Gastroesophageal sphincter (tissue), 4 donors: ENCODE measurements around the gene RPL28. TPM values are rescaled to one million over a fixed set of nuclear protein-coding genes. Genes with fewer than 3 reads are reported as not detected.
"Not testable (repeated sequence)": the region's sequence is repeated elsewhere in the genome, so short reads cannot be mapped to it uniquely, and the experiment has no call there.

Experiments
- ATAC-seq: fragments of 150-250 bp; one replicate; pipeline ENCODE4 v1.9.1; 2016; ENCODE audit warnings: mild to moderate bottlenecking, moderate library complexity
- H3K27ac ChIP-seq, 4 donors: fragments of 200-600 bp; sonication (generic) in 3 of 4; 1 replicate in 3 of 4; 2 replicates in 1 of 4; pipeline ENCODE4 v1.5.1; 2016 to 2019
- H3K27me3 ChIP-seq: fragments of 200-600 bp; sonication (generic); one replicate; pipeline ENCODE4 v1.5.1; 2019
- H3K36me3 ChIP-seq, 2 donors: fragments of 200-600 bp; sonication (generic); one replicate each; pipeline ENCODE4 v1.5.1; 2019; ENCODE audit warnings: control low read depth in 1 of 2
- H3K4me1 ChIP-seq, 3 donors: fragments of 200-600 bp; sonication (generic); 1 replicate in 2 of 3; 2 replicates in 1 of 3; pipeline ENCODE4 v1.5.1; 2016 to 2019; ENCODE audit warnings: control low read depth in 2 of 3
- H3K4me3 ChIP-seq, 2 donors: fragments of 200-600 bp; sonication (generic); one replicate each; pipeline ENCODE4 v1.5.1; 2019; ENCODE audit warnings: mild to moderate bottlenecking in 1 of 2, moderate library complexity in 1 of 2
- H3K9me3 ChIP-seq, 3 donors: fragments of 200-600 bp; sonication (generic); one replicate each; pipeline ENCODE4 v1.5.1; 2017 to 2019; ENCODE audit warnings: control low read depth in 2 of 3
- EP300 ChIP-seq: sonication (generic); formaldehyde crosslinking; IDR thresholded peaks from one replicate; pipeline ENCODE4 v1.6.1; 2017; ENCODE audit warnings: antibody characterized with exemption, mild to moderate bottlenecking
- POLR2A ChIP-seq, 2 donors: fragments of 450-650 bp; IDR thresholded peaks; one replicate each; pipeline ENCODE4 v1.6.1; 2017; ENCODE audit warnings: antibody characterized with exemption in 2 of 2, mild to moderate bottlenecking in 2 of 2, moderate library complexity in 1 of 2
- POLR2AphosphoS5 ChIP-seq: sonication (generic); formaldehyde crosslinking; IDR thresholded peaks from one replicate; pipeline ENCODE4 v1.6.1; 2017; ENCODE audit warnings: antibody characterized with exemption
- WGBS, 2 donors: methylation state at CpG; one replicate each; pipeline ENCODE4 v1.1.5; 2018; ENCODE audit warnings: low coverage in 1 of 2; 5-methylcytosine and 5-hydroxymethylcytosine counted together
- total RNA-seq, 4 donors: library from RNA; depleted of rRNA; stranded (reverse); fragments of >200 nt; gene quantifications; one replicate each; pipeline ENCODE4 v1.1.0, GENCODE V29; 2016
- TF ChIP-seq, protein P1 (sequence below), 4 experiments: fragments of 200-600 bp in 2 of 4; fragments of 450-650 bp in 2 of 4; sonication (generic) in 1 of 4; IDR thresholded peaks; one replicate each; pipeline ENCODE4 v1.5.1; 2017 to 2019; ENCODE audit warnings: antibody characterized with exemption in 4 of 4, mild to moderate bottlenecking in 2 of 4, moderate library complexity in 2 of 4

RPL28 gene
- total RNA-seq, 4 donors from 2014 or later: 174 to 282 (median 271) TPM

DNA sequence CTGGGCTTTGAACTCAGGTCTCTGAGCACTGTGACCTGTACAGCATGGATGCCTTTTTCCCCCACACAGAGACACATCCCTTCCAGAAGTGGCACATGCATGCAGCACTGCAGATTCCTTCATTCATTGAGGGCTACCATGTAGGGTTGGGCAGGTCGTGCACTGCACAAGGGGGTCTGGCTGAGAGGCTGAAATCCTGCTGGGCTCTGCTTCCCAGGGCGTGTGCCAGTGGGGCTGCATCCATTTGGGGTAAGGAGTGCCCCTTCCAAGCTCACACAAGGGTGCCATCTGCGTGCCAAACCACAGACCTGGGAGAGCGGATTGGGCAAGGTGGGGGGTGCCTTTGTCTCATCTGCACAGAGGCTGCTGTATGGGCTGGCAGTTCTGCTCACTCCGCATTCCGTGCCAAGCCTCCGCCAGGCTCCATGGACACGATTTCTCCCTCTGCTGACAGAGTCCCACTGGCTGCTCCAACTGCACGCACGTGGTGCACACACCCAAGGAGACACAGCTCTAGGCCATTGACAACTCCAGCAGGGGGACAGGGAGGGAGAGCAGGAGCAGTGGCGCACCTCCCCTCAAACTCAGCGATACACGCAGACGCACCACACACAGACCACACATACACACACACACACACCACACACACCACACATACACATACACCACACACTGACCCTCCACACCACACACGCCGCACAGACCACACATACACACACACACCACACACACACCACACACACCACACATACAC is 61.9 kb downstream of the RPL28 start:
- no peak overlapping the region for H3K27ac ChIP-seq
- H3K4me1 ChIP-seq: peaks cover 0 to 28% (median 14%) of the 10 kb centered on the region in 3 donors
- peaks cover 86% of the 10 kb centered on the region for H3K27me3 ChIP-seq
- TF ChIP-seq POLR2A (IDR thresholded peaks at IDR 0.05) (no peak), EP300 (no peak), POLR2AphosphoS5 (no peak)
- TF ChIP-seq, protein P1, sequence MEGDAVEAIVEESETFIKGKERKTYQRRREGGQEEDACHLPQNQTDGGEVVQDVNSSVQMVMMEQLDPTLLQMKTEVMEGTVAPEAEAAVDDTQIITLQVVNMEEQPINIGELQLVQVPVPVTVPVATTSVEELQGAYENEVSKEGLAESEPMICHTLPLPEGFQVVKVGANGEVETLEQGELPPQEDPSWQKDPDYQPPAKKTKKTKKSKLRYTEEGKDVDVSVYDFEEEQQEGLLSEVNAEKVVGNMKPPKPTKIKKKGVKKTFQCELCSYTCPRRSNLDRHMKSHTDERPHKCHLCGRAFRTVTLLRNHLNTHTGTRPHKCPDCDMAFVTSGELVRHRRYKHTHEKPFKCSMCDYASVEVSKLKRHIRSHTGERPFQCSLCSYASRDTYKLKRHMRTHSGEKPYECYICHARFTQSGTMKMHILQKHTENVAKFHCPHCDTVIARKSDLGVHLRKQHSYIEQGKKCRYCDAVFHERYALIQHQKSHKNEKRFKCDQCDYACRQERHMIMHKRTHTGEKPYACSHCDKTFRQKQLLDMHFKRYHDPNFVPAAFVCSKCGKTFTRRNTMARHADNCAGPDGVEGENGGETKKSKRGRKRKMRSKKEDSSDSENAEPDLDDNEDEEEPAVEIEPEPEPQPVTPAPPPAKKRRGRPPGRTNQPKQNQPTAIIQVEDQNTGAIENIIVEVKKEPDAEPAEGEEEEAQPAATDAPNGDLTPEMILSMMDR (IDR thresholded peaks at IDR 0.05): no peak
- ATAC-seq: no peak
- whole genome bisulfite sequencing, 2 donors: 56% methylated on average over 3 of the region's 16 CpGs; no CpG with 5 or more reads in 1 of the 2 donors
- no peaks in the 10 kb centered on the region for H3K36me3 ChIP-seq
- no peak overlapping the region for H3K4me3 ChIP-seq
- H3K9me3 ChIP-seq: no peaks in the 10 kb centered on the region

DNA sequence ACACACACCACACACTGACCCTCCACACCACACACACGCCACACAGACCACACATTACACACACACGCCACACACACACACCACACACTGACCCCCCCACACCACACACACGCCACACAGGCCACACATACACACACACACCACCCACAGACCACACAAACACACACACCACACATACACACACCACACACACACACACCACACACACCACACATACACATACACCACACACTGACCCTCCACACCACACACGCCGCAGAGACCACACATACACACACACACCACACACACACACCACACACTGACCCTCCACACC is 62.4 kb downstream of the RPL28 start:
- Histone ChIP-seq H3K4me1 (peaks cover 0 to 28% (median 14%) of the 10 kb centered on the region in 3 donors), H3K27me3 (peaks cover 85% of the 10 kb centered on the region)
- H3K4me3 ChIP-seq, ATAC-seq, H3K27ac ChIP-seq, H3K36me3 ChIP-seq, H3K9me3 ChIP-seq: not testable (repeated sequence)
- 69% methylated on average over 2 of the region's 5 CpGs; no CpG with 5 or more reads in 1 of the 2 donors for WGBS, 2 donors

DNA sequence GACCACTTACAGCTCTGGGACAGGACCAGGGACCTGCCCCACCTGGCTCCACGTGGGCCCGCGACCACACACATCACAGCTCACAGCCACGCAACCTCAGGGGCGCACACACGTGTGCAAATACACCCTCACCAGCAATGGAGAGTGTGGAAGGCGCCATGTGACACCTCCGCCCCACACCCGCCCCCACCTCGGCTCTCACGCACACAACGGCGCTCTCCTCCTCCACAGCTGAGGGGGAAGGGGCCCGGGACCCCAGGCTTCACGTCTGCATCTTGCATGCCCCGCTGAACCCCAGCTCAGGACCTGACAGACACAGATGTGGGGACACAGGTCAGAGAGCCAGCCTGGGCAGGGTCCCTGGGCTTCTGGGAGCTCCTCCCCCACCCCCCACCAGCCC is 63.7 kb downstream of the RPL28 start:
- WGBS, 2 donors: 41% methylated on average over 5 of the region's 16 CpGs; no CpG with 5 or more reads in 1 of the 2 donors
- Histone ChIP-seq H3K27me3 (peaks cover 72% of the 10 kb centered on the region), H3K4me3 (no peak overlapping the region), H3K4me1 (peaks cover 0 to 25% (median 14%) of the 10 kb centered on the region in 3 donors), H3K36me3 (no peaks in the 10 kb centered on the region), H3K27ac (no peak overlapping the region), H3K9me3 (no peaks in the 10 kb centered on the region)
- TF ChIP-seq POLR2A (IDR thresholded peaks at IDR 0.05) (no peak), POLR2AphosphoS5 (no peak), EP300 (no peak)
- TF ChIP-seq, protein P1 (IDR thresholded peaks at IDR 0.05): no peak
- ATAC-seq: no peak

DNA sequence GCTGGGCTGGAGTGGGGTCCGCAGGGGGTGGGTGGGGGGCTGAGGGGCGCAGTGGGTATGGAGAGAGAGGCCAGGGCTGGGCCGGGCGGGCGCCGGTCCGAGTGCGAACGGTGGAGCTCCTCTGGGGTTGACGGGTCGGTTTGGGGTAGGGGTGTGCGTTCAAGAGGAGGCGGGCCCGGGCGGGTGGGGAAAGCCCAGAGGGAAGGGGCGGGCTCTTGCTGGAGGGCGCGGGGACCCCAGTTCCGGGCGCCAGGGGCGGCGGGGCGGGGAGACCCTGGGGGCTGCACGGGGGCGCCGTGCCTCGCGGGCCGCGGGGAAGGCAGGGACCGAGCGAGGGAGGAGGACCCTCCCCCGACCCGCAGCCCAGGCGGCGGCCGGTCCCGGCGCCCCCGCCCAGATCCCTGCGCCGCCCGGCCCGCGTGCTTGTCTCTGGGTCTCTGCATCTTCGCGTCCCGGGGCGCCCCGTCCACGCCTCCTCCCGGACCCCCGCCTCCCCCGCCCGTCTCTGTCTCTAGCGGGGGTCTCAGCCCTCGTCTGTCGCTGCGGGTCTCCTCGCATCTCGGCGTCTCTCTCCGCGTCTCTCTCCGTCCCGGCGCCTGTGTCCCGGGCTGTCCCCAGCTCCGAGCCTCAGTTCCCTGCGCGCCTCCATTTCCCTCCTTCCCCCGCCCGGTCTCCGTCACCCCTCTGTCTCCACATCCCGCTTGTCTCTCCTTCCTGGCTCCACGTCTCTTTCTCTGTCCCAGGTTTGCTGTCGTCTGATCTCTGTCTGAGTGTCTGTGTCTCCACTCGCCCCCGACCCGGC is 65.6 kb downstream of the RPL28 start:
- Histone ChIP-seq H3K4me3 (peak overlapping the region in 1 of 2 donors; percentile 25), H3K9me3 (no peaks in the 10 kb centered on the region), H3K27me3 (peaks cover 54% of the 10 kb centered on the region), H3K36me3 (peaks cover 0 to 18% of the 10 kb centered on the region in 2 donors), H3K27ac (no peak overlapping the region), H3K4me1 (peaks cover 0 to 25% (median 14%) of the 10 kb centered on the region in 3 donors)
- TF ChIP-seq, protein P1 (IDR thresholded peaks at IDR 0.05): no peak
- TF ChIP-seq POLR2A (IDR thresholded peaks at IDR 0.05): no peak
- TF ChIP-seq EP300: no peak
- TF ChIP-seq POLR2AphosphoS5: no peak
- 2 to 4% methylated on average over 11 to 12 of the region's 80 CpGs for WGBS, 2 donors
- ATAC-seq: no peak

DNA sequence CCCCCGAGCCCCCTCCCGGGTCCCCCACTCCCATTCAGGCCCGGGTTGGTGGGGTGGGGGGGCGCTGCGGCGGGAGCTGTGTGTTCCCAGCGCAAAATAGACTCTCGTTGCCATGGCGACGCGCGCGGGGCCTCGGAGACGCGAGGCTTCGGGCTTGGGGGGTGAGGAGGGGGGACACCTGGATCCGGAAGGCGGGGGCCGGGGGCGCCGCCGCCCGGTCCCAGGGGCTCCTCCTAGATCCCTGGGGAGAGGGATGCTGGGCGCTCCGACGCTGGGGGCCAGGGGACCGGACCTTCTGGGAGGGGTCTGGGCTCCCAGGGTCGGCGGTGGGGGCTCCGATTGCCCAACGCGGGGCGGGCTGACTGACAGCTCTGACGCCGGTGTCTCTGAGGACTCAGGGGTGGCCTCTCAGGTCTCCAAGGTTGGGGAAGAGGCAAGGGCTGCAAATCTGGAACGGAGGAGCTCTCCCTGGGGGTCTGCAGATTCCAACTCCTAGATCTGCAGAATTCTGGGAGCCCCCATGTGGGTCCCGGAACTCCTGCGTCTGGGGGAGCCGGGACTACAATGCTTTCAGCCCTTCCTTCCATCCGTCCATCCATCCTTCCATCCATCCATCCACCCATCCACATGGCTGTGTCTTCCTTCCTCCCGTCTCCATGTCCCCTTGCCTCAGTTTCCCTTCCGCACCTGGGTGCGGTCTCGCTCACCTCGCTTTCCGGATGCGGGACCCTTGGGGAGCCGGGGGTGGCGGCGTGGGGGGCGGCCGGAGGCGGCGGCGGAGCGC is 66.4 kb downstream of the RPL28 start:
- Histone ChIP-seq H3K9me3 (no peaks in the 10 kb centered on the region), H3K27me3 (peaks cover 46% of the 10 kb centered on the region), H3K4me3 (peak overlapping the region in 1 of 2 donors; percentile 33), H3K4me1 (peaks cover 0 to 25% (median 14%) of the 10 kb centered on the region in 3 donors), H3K27ac (no peak overlapping the region), H3K36me3 (peaks cover 0 to 25% of the 10 kb centered on the region in 2 donors)
- WGBS, 2 donors: 0% methylated on average over 5 of the region's 57 CpGs; no CpG with 5 or more reads in 1 of the 2 donors
- TF ChIP-seq, protein P1 (IDR thresholded peaks at IDR 0.05): no peak
- no peak for TF ChIP-seq EP300
- TF ChIP-seq POLR2AphosphoS5: no peak
- no peak for TF ChIP-seq POLR2A (IDR thresholded peaks at IDR 0.05)
- ATAC-seq: no peak
